Aorta (tissue), 5 donors: ENCODE results near the gene GRID2. TPM values are rescaled to one million over a fixed set of nuclear protein-coding genes. Genes with fewer than 3 reads are reported as not detected.

ENCODE experiments used
- ATAC-seq: fragments of 200-7000 bp; cut with Tn5 transposase; one replicate; pipeline ENCODE4 v1.9.1; 2022; ENCODE audit warnings: moderate library complexity; ENCODE audit not compliant: low FRiP score
- DNase-seq, 2 donors: peaks; one replicate each; pipeline ENCODE4 v3.0.0-alpha.2; 2020
- H3K27ac ChIP-seq, 2 donors: one replicate each; pipeline ENCODE4 v1.5.1; 2013; ENCODE audit warnings: low read length in 2 of 2, mild to moderate bottlenecking in 2 of 2, moderate library complexity in 2 of 2, control low read depth in 1 of 2, inconsistent platforms in 1 of 2, low read depth in 1 of 2
- H3K27me3 ChIP-seq, 2 donors: one replicate each; pipeline ENCODE4 v1.6.1; 2013; ENCODE audit warnings: control low read depth in 1 of 2, low read length in 1 of 2, mild to moderate bottlenecking in 1 of 2, moderate library complexity in 1 of 2; ENCODE audit not compliant: insufficient read depth in 2 of 2, control insufficient read depth in 1 of 2
- H3K36me3 ChIP-seq, 2 donors: one replicate each; pipeline ENCODE4 v1.6.1; 2013; ENCODE audit warnings: control low read depth in 1 of 2, low read length in 1 of 2, mild to moderate bottlenecking in 1 of 2; ENCODE audit not compliant: insufficient read depth in 2 of 2, control insufficient read depth in 1 of 2
- H3K4me1 ChIP-seq, 2 donors: one replicate each; pipeline ENCODE4 v1.6.1; 2013; ENCODE audit warnings: low read length in 2 of 2, control low read depth in 1 of 2, mild to moderate bottlenecking in 1 of 2, moderate library complexity in 1 of 2; ENCODE audit not compliant: insufficient read depth in 2 of 2, control insufficient read depth in 1 of 2
- H3K4me3 ChIP-seq, 2 donors: one replicate each; pipeline ENCODE4 v1.5.1; 2013; ENCODE audit warnings: low read length in 2 of 2, control low read depth in 1 of 2, mild to moderate bottlenecking in 1 of 2
- H3K9me3 ChIP-seq: one replicate; pipeline ENCODE4 v1.6.1; 2013; ENCODE audit warnings: mild to moderate bottlenecking, low read length; ENCODE audit not compliant: control insufficient read depth
- WGBS, 2 donors: extraction: QIAGEN DNeasy Blood & Tissue Kit; methylation state at CpG; one replicate each; pipeline ENCODE4 v1.1.7; 2013; 5-methylcytosine and 5-hydroxymethylcytosine counted together
- intact Hi-C, 2 donors: fragments of 100-400 bp; cut with DNase I; formaldehyde crosslinking; loops; one replicate each; pipeline versions ENCODE4 v1.14.2 to v1.15.0; 2022
- polyA plus RNA-seq, 2 donors: library from polyadenylated mRNA; stranded (reverse); fragments of 200-250 nt; gene quantifications; one replicate each; pipeline ENCODE4 v1.2.3, GENCODE V29; 2013
- total RNA-seq, 2 donors: library from RNA; stranded (reverse); fragmentation: NEBNext Ultra II Directional; extraction: Animal tissue kit (Norgen Biotek cat#: 25700); gene quantifications; one replicate each; pipeline ENCODE4 v1.2.1, GENCODE V29; 2021
- donor health status: healthy with polysubstance abuse.
- donor health status: Bipolar disorder and iron deficiency.
- donor health status: DM: no; HTN: no; CAD: no.
- donor health status: DM: no; HTN: no; CAD: no.
- donor health status: DM: yes; HTN: yes; CAD: no.

The GRID2 gene
- total and polyA plus RNA-seq, 4 donors: 0.13 to 0.18 TPM; not detected in 2

- 83 to 85% methylated on average over 2 of the region's 2 CpGs for WGBS, 2 donors
- H3K4me1 ChIP-seq: no peaks in the 10 kb centered on the region
- no peak overlapping the region for H3K4me3 ChIP-seq
- no peaks in the 10 kb centered on the region for H3K27me3 ChIP-seq
- H3K27ac ChIP-seq: no peak overlapping the region
- H3K36me3 ChIP-seq: no peaks in the 10 kb centered on the region
- peaks cover 2% of the 10 kb centered on the region for H3K9me3 ChIP-seq
- no peak for ATAC-seq
- DNase-seq: no peak
- intact Hi-C loops: no loop called here
Observed at GRCh38 chr4:93092765-93093164, 789.0 kb downstream of the GRID2 start.

GRCh38 chr4:93103042-93103441 lies 799.3 kb downstream of the GRID2 start:
- ATAC-seq (no peak), DNase-seq (no peak)
- Histone ChIP-seq H3K36me3 (no peaks in the 10 kb centered on the region), H3K27me3 (no peaks in the 10 kb centered on the region), H3K9me3 (no peaks in the 10 kb centered on the region), H3K4me1 (no peaks in the 10 kb centered on the region), H3K4me3 (no peak overlapping the region), H3K27ac (no peak overlapping the region)
- intact Hi-C loops: no loop called here
- 85 to 86% methylated on average over 7 of the region's 7 CpGs for WGBS, 2 donors

GRCh38 chr4:93116624-93117023 lies 812.9 kb downstream of the GRID2 start:
- no peaks in the 10 kb centered on the region for H3K9me3 ChIP-seq
- no peak overlapping the region for H3K4me3 ChIP-seq
- DNase-seq: no peak
- no peaks in the 10 kb centered on the region for H3K36me3 ChIP-seq
- no peak overlapping the region for H3K27ac ChIP-seq
- no peaks in the 10 kb centered on the region for H3K4me1 ChIP-seq
- no peaks in the 10 kb centered on the region for H3K27me3 ChIP-seq
- 61 to 65% methylated on average over 1 of the region's 1 CpG for WGBS, 2 donors
- ATAC-seq: no peak
- intact Hi-C loops: no loop called here

- 95 to 98% methylated on average over 2 of the region's 2 CpGs for WGBS, 2 donors
- H3K27me3 ChIP-seq: no peaks in the 10 kb centered on the region
- no peaks in the 10 kb centered on the region for H3K36me3 ChIP-seq
- intact Hi-C loops: no loop called here
- H3K4me3 ChIP-seq: no peak overlapping the region
- DNase-seq (no peak), ATAC-seq (no peak)
- H3K27ac ChIP-seq: no peak overlapping the region
- H3K9me3 ChIP-seq: peaks cover 2% of the 10 kb centered on the region
- no peaks in the 10 kb centered on the region for H3K4me1 ChIP-seq
Observed at GRCh38 chr4:93127489-93127888, 823.7 kb downstream of the GRID2 start.

GRCh38 chr4:93132631-93133030 lies 828.9 kb downstream of the GRID2 start:
- intact Hi-C loops: no loop called here
- ATAC-seq (no peak), DNase-seq (no peak)
- H3K27ac ChIP-seq: no peak overlapping the region
- 59 to 68% methylated on average over 6 of the region's 6 CpGs for WGBS, 2 donors
- peaks cover 2% of the 10 kb centered on the region for H3K9me3 ChIP-seq
- H3K4me3 ChIP-seq: no peak overlapping the region
- no peaks in the 10 kb centered on the region for H3K4me1 ChIP-seq
- no peaks in the 10 kb centered on the region for H3K36me3 ChIP-seq
- H3K27me3 ChIP-seq: no peaks in the 10 kb centered on the region

- Histone ChIP-seq H3K9me3 (no peaks in the 10 kb centered on the region), H3K27ac (no peak overlapping the region), H3K4me1 (no peaks in the 10 kb centered on the region), H3K36me3 (no peaks in the 10 kb centered on the region), H3K4me3 (no peak overlapping the region), H3K27me3 (no peaks in the 10 kb centered on the region)
- DNase-seq (no peak), ATAC-seq (no peak)
- intact Hi-C loops: no loop called here
Observed at GRCh38 chr4:93139118-93139517, 835.4 kb downstream of the GRID2 start.

GRCh38 chr4:93143902-93144301 lies 840.1 kb downstream of the GRID2 start:
- no peak overlapping the region for H3K4me3 ChIP-seq
- H3K27me3 ChIP-seq: no peaks in the 10 kb centered on the region
- H3K9me3 ChIP-seq: no peaks in the 10 kb centered on the region
- no peak for DNase-seq
- no peak overlapping the region for H3K27ac ChIP-seq
- 77 to 80% methylated on average over 3 of the region's 3 CpGs for WGBS, 2 donors
- intact Hi-C loops: no loop called here
- no peak for ATAC-seq
- H3K4me1 ChIP-seq: no peaks in the 10 kb centered on the region
- no peaks in the 10 kb centered on the region for H3K36me3 ChIP-seq

- no peak for ATAC-seq
- Histone ChIP-seq H3K27me3 (no peaks in the 10 kb centered on the region), H3K36me3 (no peaks in the 10 kb centered on the region), H3K27ac (no peak overlapping the region), H3K9me3 (peaks cover under 1% of the 10 kb centered on the region), H3K4me1 (no peaks in the 10 kb centered on the region), H3K4me3 (no peak overlapping the region)
- no peak for DNase-seq
- WGBS, 2 donors: 63 to 76% methylated on average over 1 of the region's 1 CpG
- intact Hi-C loops: no loop called here
Observed at GRCh38 chr4:93144644-93145043, 840.9 kb downstream of the GRID2 start.

- ATAC-seq (no peak), DNase-seq (no peak)
- no peak overlapping the region for H3K27ac ChIP-seq
- intact Hi-C loops: no loop called here
- no peaks in the 10 kb centered on the region for H3K36me3 ChIP-seq
- H3K27me3 ChIP-seq: no peaks in the 10 kb centered on the region
- no peak overlapping the region for H3K4me3 ChIP-seq
- peaks cover 3% of the 10 kb centered on the region for H3K9me3 ChIP-seq
- WGBS, 2 donors: 90% methylated on average over 1 of the region's 1 CpG
- no peaks in the 10 kb centered on the region for H3K4me1 ChIP-seq
Observed at GRCh38 chr4:93147524-93148212, 843.9 kb downstream of the GRID2 start.
